ENCODE data around the gene IL9R. TPM values are rescaled to one million over a fixed set of nuclear protein-coding genes. Genes with fewer than 3 reads are reported as not detected.

Gene IL9R
- total and polyA plus RNA-seq, 2 of the 4 experiments (the other 2 are of a cell fraction): 0.05 TPM; not detected in 1

DNA sequence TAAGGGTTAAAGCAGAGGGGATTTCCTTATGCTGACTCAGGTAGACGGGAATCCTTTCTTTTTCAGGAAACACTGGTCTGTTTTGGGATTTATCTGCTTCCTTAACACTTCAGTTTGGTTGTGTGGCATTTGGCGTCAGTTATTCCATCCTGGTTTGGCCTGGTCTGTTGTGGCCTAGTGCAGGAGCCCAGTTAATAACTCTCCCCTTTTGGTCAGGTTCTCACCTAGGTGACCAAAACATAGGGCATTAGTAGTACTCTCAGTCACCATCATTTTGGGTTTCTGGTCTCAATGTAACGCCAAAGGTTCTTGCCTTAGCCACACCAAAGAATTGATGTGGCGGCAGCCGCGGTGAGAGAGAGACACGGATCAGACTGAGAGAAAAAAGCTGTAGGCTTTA, 39.7 kb upstream of the IL9R start:
- POLR2A ChIA-PET (ENCODE audit: unreplicated experiment): no interaction called here
- Histone ChIP-seq H2AK5ac (ENCODE audit: low read depth, low read length) (no peak overlapping the region), H2BK5ac (ENCODE audit: low read depth, low read length, poor library complexity, severe bottlenecking) (no peak overlapping the region), H4K91ac (ENCODE audit: insufficient read depth, low read depth, low read length) (no peak overlapping the region), H4K5ac (ENCODE audit: low read depth, low read length) (no peak overlapping the region), H3K27ac (ENCODE audit: insufficient read depth, low read length) (no peak overlapping the region), H2BK20ac (ENCODE audit: low read depth, low read length) (no peak overlapping the region), H3K4ac (ENCODE audit: low read depth, low read length) (no peak overlapping the region), H3K9me3 (ENCODE audit: control insufficient read depth, insufficient read depth, low read length) (no peaks in the 10 kb centered on the region), H3K9me1 (ENCODE audit: insufficient read depth, low read length) (no peaks in the 10 kb centered on the region), H4K20me1 (ENCODE audit: insufficient read depth, low read length) (no peaks in the 10 kb centered on the region), H3K36me3 (ENCODE audit: control insufficient read depth, insufficient read depth, low read length) (no peaks in the 10 kb centered on the region), H3K4me2 (ENCODE audit: low read depth, low read length) (no peak overlapping the region), H4K8ac (ENCODE audit: low read depth in 2 of 2, low read length in 2 of 2) (no peak overlapping the region), H3K14ac (replicated peaks; ENCODE audit: low read depth, low read length) (no peak overlapping the region), H3K79me1 (ENCODE audit: low read depth in 1 of 2, low read length in 2 of 2) (no peaks in the 10 kb centered on the region), H2AFZ (replicated peaks; ENCODE audit: low read length, poor library complexity) (no peak overlapping the region), H3K56ac (ENCODE audit: extremely low read depth, insufficient read depth, low read length) (no peak overlapping the region), H3K4me3 (ENCODE audit: insufficient read depth, low read depth, low read length) (no peak overlapping the region), H2BK15ac (ENCODE audit: low read depth, low read length) (no peak overlapping the region), H2AK9ac (replicated peaks; ENCODE audit: low read depth, low read length, poor library complexity) (no peak overlapping the region), H3K18ac (ENCODE audit: low read depth, low read length) (no peak overlapping the region), H3K9ac (ENCODE audit: low read depth, low read length) (no peak overlapping the region), H2BK120ac (ENCODE audit: low read depth, low read length) (no peak overlapping the region), H3K27me3 (ENCODE audit: control insufficient read depth, insufficient read depth, low read length) (no peaks in the 10 kb centered on the region), H3K23ac (ENCODE audit: low read depth, low read length) (no peak overlapping the region), H3K4me1 (ENCODE audit: control insufficient read depth, insufficient read depth, low read length) (no peaks in the 10 kb centered on the region)
- intact Hi-C loops (cut with micrococcal nuclease) (no loop called here), dilution Hi-C loops (cut with HindIII; ENCODE audit: low sequenced_read_pairs, unreplicated experiment) (no loop called here), in situ Hi-C loops (cut with MboI; ENCODE audit: low sequenced_read_pairs) (no loop called here)
- ATAC-seq (ENCODE audit: low read depth) (no peak), DNase-seq (no peak)
- CTCF ChIA-PET: no interaction called here
- no peak for TF ChIP-seq RCOR1 (IDR thresholded peaks at IDR 0.05; ENCODE audit: insufficient replicate concordance, low read length)
- TF ChIP-seq NFE2L2 (IDR thresholded peaks at IDR 0.05; ENCODE audit: low read depth, low read length): no peak
- TF ChIP-seq, protein P1, sequence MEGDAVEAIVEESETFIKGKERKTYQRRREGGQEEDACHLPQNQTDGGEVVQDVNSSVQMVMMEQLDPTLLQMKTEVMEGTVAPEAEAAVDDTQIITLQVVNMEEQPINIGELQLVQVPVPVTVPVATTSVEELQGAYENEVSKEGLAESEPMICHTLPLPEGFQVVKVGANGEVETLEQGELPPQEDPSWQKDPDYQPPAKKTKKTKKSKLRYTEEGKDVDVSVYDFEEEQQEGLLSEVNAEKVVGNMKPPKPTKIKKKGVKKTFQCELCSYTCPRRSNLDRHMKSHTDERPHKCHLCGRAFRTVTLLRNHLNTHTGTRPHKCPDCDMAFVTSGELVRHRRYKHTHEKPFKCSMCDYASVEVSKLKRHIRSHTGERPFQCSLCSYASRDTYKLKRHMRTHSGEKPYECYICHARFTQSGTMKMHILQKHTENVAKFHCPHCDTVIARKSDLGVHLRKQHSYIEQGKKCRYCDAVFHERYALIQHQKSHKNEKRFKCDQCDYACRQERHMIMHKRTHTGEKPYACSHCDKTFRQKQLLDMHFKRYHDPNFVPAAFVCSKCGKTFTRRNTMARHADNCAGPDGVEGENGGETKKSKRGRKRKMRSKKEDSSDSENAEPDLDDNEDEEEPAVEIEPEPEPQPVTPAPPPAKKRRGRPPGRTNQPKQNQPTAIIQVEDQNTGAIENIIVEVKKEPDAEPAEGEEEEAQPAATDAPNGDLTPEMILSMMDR (conservative IDR thresholded peaks at IDR 0.05; ENCODE audit: low read depth, low read length): no peak
- no peak for TF ChIP-seq POLR2A (IDR thresholded peaks at IDR 0.05; ENCODE audit: low read depth, low read length)
- TF ChIP-seq, protein P2, sequence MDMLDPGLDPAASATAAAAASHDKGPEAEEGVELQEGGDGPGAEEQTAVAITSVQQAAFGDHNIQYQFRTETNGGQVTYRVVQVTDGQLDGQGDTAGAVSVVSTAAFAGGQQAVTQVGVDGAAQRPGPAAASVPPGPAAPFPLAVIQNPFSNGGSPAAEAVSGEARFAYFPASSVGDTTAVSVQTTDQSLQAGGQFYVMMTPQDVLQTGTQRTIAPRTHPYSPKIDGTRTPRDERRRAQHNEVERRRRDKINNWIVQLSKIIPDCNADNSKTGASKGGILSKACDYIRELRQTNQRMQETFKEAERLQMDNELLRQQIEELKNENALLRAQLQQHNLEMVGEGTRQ (IDR thresholded peaks at IDR 0.05; ENCODE audit: low read depth, low read length): no peak
- no peak for TF ChIP-seq BHLHE40 (IDR thresholded peaks at IDR 0.05; ENCODE audit: low read depth, low read length)
- TF ChIP-seq CEBPB (IDR thresholded peaks at IDR 0.05; ENCODE audit: low read depth, low read length): no peak
- BruUV-seq (replicated peaks): no TSS peak
- WGBS, 2 experiments (ENCODE audit: extremely low coverage in 2 of 2, insufficient read length in 1 of 2): no CpG with 5 or more reads among the region's 7 CpGs
